PC-3 (cell line): ENCODE results near the gene ZNF385A. TPM values are rescaled to one million over a fixed set of nuclear protein-coding genes. Genes with fewer than 3 reads are reported as not detected.

Experiments used
- ATAC-seq: fragments of 200-7000 bp; cut with Tn5 transposase; 2 replicates; pipeline ENCODE4 v1.9.1; 2020; ENCODE audit warnings: mild to moderate bottlenecking, moderate library complexity
- BruUV-seq: library from RNA; stranded (reverse); fragments of 400-500 nt; replicated peaks from 2 replicates; lab custom pipeline; 2021; lab: Mats Ljungman, UMichigan
- CTCF ChIA-PET: fragments of 300-600 bp; sonication (Branson Sonifier 250); formaldehyde crosslinking; loops from one replicate; lab custom pipeline; 2022; ENCODE audit warnings: antibody characterized with exemption; lab: Charles Lee
- POLR2A ChIA-PET: fragments of 300-600 bp; sonication (Branson Sonifier 250); formaldehyde crosslinking; loops from one replicate; lab custom pipeline; 2022; ENCODE audit warnings: antibody characterized with exemption; ENCODE audit not compliant: unreplicated experiment; lab: Charles Lee
- DNase-seq: peaks from one replicate; pipeline ENCODE4 v3.0.0-alpha.2; 2015
- H2AFZ ChIP-seq: fragments of 300-600 bp; sonication (generic); 2 replicates; pipeline ENCODE4 v1.6.0; 2016; ENCODE audit warnings: antibody characterized with exemption, low read length
- H3F3A ChIP-seq: fragments of 300-600 bp; sonication (generic); one replicate; pipeline ENCODE4 v1.6.0; 2017; ENCODE audit warnings: antibody characterized with exemption, low read length, control low read depth, mild to moderate bottlenecking; ENCODE audit not compliant: unreplicated experiment
- H3K27ac ChIP-seq: fragments of 300-600 bp; sonication (generic); 2 replicates; pipeline ENCODE4 v1.5.1; 2016; ENCODE audit warnings: mild to moderate bottlenecking, low read length
- H3K27me3 ChIP-seq: fragments of 300-600 bp; sonication (generic); 2 replicates; pipeline ENCODE4 v1.6.1; 2016; ENCODE audit warnings: low read length, mixed read lengths
- H3K36me3 ChIP-seq: fragments of 300-600 bp; sonication (generic); 2 replicates; pipeline ENCODE4 v1.6.1; 2016; ENCODE audit warnings: low read depth, mixed run types, low read length, mixed read lengths
- H3K4me1 ChIP-seq: fragments of 300-600 bp; sonication (generic); 2 replicates; pipeline ENCODE4 v1.5.1; 2016; ENCODE audit warnings: low read length; ENCODE audit not compliant: insufficient read depth
- H3K4me2 ChIP-seq: fragments of 300-600 bp; sonication (generic); 2 replicates; pipeline ENCODE4 v1.6.0; 2016; ENCODE audit warnings: low read length
- H3K4me3 ChIP-seq: fragments of 300-600 bp; sonication (generic); 2 replicates; pipeline ENCODE4 v1.5.1; 2016; ENCODE audit warnings: mild to moderate bottlenecking, low read length, mixed read lengths
- H3K79me2 ChIP-seq: fragments of 300-600 bp; sonication (generic); 2 replicates; pipeline ENCODE4 v1.6.1; 2017; ENCODE audit warnings: low read length, mixed read lengths
- H3K9ac ChIP-seq: fragments of 300-600 bp; sonication (generic); 2 replicates; pipeline ENCODE4 v1.6.0; 2016; ENCODE audit warnings: mild to moderate bottlenecking, low read length
- H3K9me2 ChIP-seq: fragments of 300-600 bp; sonication (generic); replicated peaks from 2 replicates; pipeline ENCODE4 v1.6.1; 2016; ENCODE audit warnings: mixed run types, low read length, mixed read lengths
- H3K9me3 ChIP-seq: fragments of 300-600 bp; sonication (generic); 2 replicates; pipeline ENCODE4 v1.6.1; 2016; ENCODE audit warnings: low read length, mixed read lengths
- H4K20me1 ChIP-seq: fragments of 300-600 bp; sonication (generic); 2 replicates; pipeline ENCODE4 v1.6.1; 2016; ENCODE audit warnings: low read length, mixed read lengths
- CTCF ChIP-seq: fragments of 300-600 bp; sonication (generic); conservative IDR thresholded peaks from 2 replicates; pipeline ENCODE4 v1.5.1; 2017; ENCODE audit warnings: antibody characterized with exemption, low read depth, mild to moderate bottlenecking, low read length
- EZH2 ChIP-seq: fragments of 300-600 bp; sonication (generic); IDR thresholded peaks from one replicate; pipeline ENCODE4 v1.6.1; 2017; ENCODE audit warnings: antibody characterized with exemption, mild to moderate bottlenecking, low read length; ENCODE audit not compliant: unreplicated experiment
- EZH2phosphoT487 ChIP-seq: fragments of 300-600 bp; sonication (generic); IDR thresholded peaks from 2 replicates; pipeline ENCODE4 v1.6.1; 2018; ENCODE audit warnings: mild to moderate bottlenecking, antibody characterized with exemption, low read length, borderline replicate concordance
- intact Hi-C: fragments of 100-400 bp; cut with micrococcal nuclease; formaldehyde crosslinking; loops from 2 replicates; pipeline ENCODE4 v1.9.0; 2023
- total RNA-seq: library from RNA; depleted of rRNA; stranded (reverse); fragments of >200 nt; gene quantifications from 2 replicates; pipeline ENCODE4 v1.2.3, GENCODE V29; 2014

ZNF385A gene
- total RNA-seq, 1 experiment from 2014 or later, result 1.8 TPM

- ChIA-PET CTCF (no interaction called here), POLR2A (no interaction called here)
- H3K4me2 ChIP-seq, result no peak overlapping the region
Observed at GRCh38 chr12:54389607-54390175, 5.2 kb upstream of the ZNF385A start.

GRCh38 chr12:54389134-54389508, 4.6 kb upstream of the ZNF385A start:
- no peaks in the 10 kb centered on the region for H3K36me3 ChIP-seq
- ATAC-seq, result no peak
- H4K20me1 ChIP-seq, result no peaks in the 10 kb centered on the region
- no peaks in the 10 kb centered on the region for H3K9me3 ChIP-seq
- no peak overlapping the region for H3K4me2 ChIP-seq
- no peak overlapping the region for H3K27ac ChIP-seq
- H3K9ac ChIP-seq, result no peak overlapping the region
- H3K79me2 ChIP-seq, result no peaks in the 10 kb centered on the region
- intact Hi-C loops, result no loop called here
- H3K4me1 ChIP-seq, result peaks cover 15% of the 10 kb centered on the region
- BruUV-seq, result no TSS peak
- TF ChIP-seq EZH2phosphoT487, result no peak
- TF ChIP-seq CTCF, result no peak
- TF ChIP-seq EZH2, result no peak
- DNase-seq, result no peak
- H3K27me3 ChIP-seq, result no peaks in the 10 kb centered on the region
- ChIA-PET CTCF (no interaction called here), POLR2A (no interaction called here)
- H3K4me3 ChIP-seq, result no peak overlapping the region
- H3K9me2 ChIP-seq, result no peaks in the 10 kb centered on the region
- no peaks in the 10 kb centered on the region for H3F3A ChIP-seq
- H2AFZ ChIP-seq, result no peak overlapping the region

More at GRCh38 chr12:54389607-54390175, 5.2 kb upstream of the ZNF385A start:
- Histone ChIP-seq H2AFZ (no peak overlapping the region), H3F3A (no peaks in the 10 kb centered on the region), H3K36me3 (no peaks in the 10 kb centered on the region), H3K27me3 (no peaks in the 10 kb centered on the region), H3K9me3 (no peaks in the 10 kb centered on the region), H3K4me1 (peaks cover 15% of the 10 kb centered on the region), H4K20me1 (no peaks in the 10 kb centered on the region), H3K9me2 (no peaks in the 10 kb centered on the region), H3K27ac (no peak overlapping the region), H3K9ac (no peak overlapping the region), H3K4me3 (no peak overlapping the region), H3K79me2 (no peaks in the 10 kb centered on the region)
- DNase-seq (no peak), ATAC-seq (no peak)
- no TSS peak for BruUV-seq
- intact Hi-C loops, result no loop called here
- TF ChIP-seq EZH2phosphoT487, result no peak
- TF ChIP-seq EZH2, result no peak
- no peak for TF ChIP-seq CTCF
